ENCODE data around the gene EFCAB8.
A peak's percentile ranks its signal among the peaks of the same experiment; 100 is the strongest.

EFCAB8 gene

GRCh38 chr20:32858701-32859372 is at the start of gene EFCAB8:
EFCAB8 (plus strand) TSS chr20:32858923; CDS start chr20:32863793, 4,870 bp downstream.
- no peak for DNase-seq

GRCh38 chr20:32809907-32810306 is 48.8 kb upstream of the EFCAB8 start:
- no peak for DNase-seq

- no peak for DNase-seq
Observed at GRCh38 chr20:32810941-32811340, 47.8 kb upstream of the EFCAB8 start.

GRCh38 chr20:32811886-32812285 is 46.8 kb upstream of the EFCAB8 start:
- no peak for DNase-seq

- peak; percentile 93 for DNase-seq
Observed at GRCh38 chr20:32819992-32820697, 38.6 kb upstream of the EFCAB8 start.

- no peak for DNase-seq
Observed at GRCh38 chr20:32820698-32821377, 37.9 kb upstream of the EFCAB8 start.

- no peak for DNase-seq
Observed at GRCh38 chr20:32822225-32822624, 36.5 kb upstream of the EFCAB8 start.

GRCh38 chr20:32823078-32823477 is 35.6 kb upstream of the EFCAB8 start:
- peak; percentile 76 for DNase-seq

- DNase-seq, result no peak
Observed at GRCh38 chr20:32823737-32824588, 34.8 kb upstream of the EFCAB8 start.

GRCh38 chr20:32828029-32828680 is 30.6 kb upstream of the EFCAB8 start:
- no peak for DNase-seq

- DNase-seq, result no peak
Observed at GRCh38 chr20:32829311-32830005, 29.3 kb upstream of the EFCAB8 start.

- DNase-seq, result no peak
Observed at GRCh38 chr20:32830437-32830836, 28.3 kb upstream of the EFCAB8 start.

- no peak for DNase-seq
Observed at GRCh38 chr20:32831982-32832381, 26.7 kb upstream of the EFCAB8 start.

GRCh38 chr20:32832664-32833063 is 26.1 kb upstream of the EFCAB8 start:
- DNase-seq, result no peak

GRCh38 chr20:32834972-32835371 is 23.8 kb upstream of the EFCAB8 start:
- DNase-seq, result no peak

- DNase-seq, result no peak
Observed at GRCh38 chr20:32837157-32837556, 21.6 kb upstream of the EFCAB8 start.

GRCh38 chr20:32839227-32839981 is 19.3 kb upstream of the EFCAB8 start:
- no peak for DNase-seq

- no peak for DNase-seq
Observed at GRCh38 chr20:32839982-32840285, 18.8 kb upstream of the EFCAB8 start.

GRCh38 chr20:32841174-32841573 is 17.5 kb upstream of the EFCAB8 start:
- DNase-seq, result no peak

GRCh38 chr20:32841632-32842031 is 17.1 kb upstream of the EFCAB8 start:
- no peak for DNase-seq

Data from islet precursor cell (in vitro differentiated cells).